LNCaP clone FGC (cell line): ENCODE data around the gene CBX1.
A peak's percentile ranks its signal among the peaks of the same experiment; 100 is the strongest.
"Not testable (repeated sequence)": the region's sequence is repeated elsewhere in the genome, so short reads cannot be mapped to it uniquely, and the experiment has no call there.

Experiments
- DNase-seq: peaks from one replicate; pipeline ENCODE4 v3.0.0-alpha.2; 2011; ENCODE audit warnings: low read depth
- H3K4me3 ChIP-seq: 2 replicates; pipeline ENCODE4 v1.5.1; 2011; ENCODE audit warnings: mild to moderate bottlenecking, low read depth, low read length, control low read depth
- CTCF ChIP-seq: IDR thresholded peaks from 2 replicates; pipeline ENCODE4 v1.5.1; 2012; ENCODE audit warnings: mild to moderate bottlenecking; ENCODE audit not compliant: control insufficient read depth, insufficient read depth; ENCODE audit errors: extremely low read depth

The CBX1 gene

GRCh38 chr17:48095611-48096010 lies 5.7 kb downstream of the CBX1 start:
- DNase-seq, result no peak
- H3K4me3 ChIP-seq, result no peak overlapping the region
- no peak for TF ChIP-seq CTCF

GRCh38 chr17:48093341-48094045 lies 7.8 kb downstream of the CBX1 start:
- no peak overlapping the region; the same call in 1 of the 2 replicates for H3K4me3 ChIP-seq
- no peak for TF ChIP-seq CTCF
- DNase-seq, result peak; percentile 75

- no peak overlapping the region for H3K4me3 ChIP-seq
- no peak for TF ChIP-seq CTCF
- no peak for DNase-seq
These were observed 16.3 kb downstream of the CBX1 start for GRCh38 chr17:48084932-48085331.

GRCh38 chr17:48081858-48082257 lies 19.4 kb downstream of the CBX1 start:
- DNase-seq, result no peak
- no peak for TF ChIP-seq CTCF
- H3K4me3 ChIP-seq, result no peak overlapping the region

GRCh38 chr17:48077152-48077551 lies 24.1 kb downstream of the CBX1 start:
- H3K4me3 ChIP-seq, DNase-seq: not testable (repeated sequence)

GRCh38 chr17:48074322-48075081 lies 26.8 kb downstream of the CBX1 start:
- peak; percentile 78 for TF ChIP-seq CTCF
- peak; percentile 53 for DNase-seq
- no peak overlapping the region for H3K4me3 ChIP-seq

GRCh38 chr17:48073566-48074094 lies 27.6 kb downstream of the CBX1 start:
- H3K4me3 ChIP-seq, DNase-seq: not testable (repeated sequence)

GRCh38 chr17:48072811-48073210 lies 28.5 kb downstream of the CBX1 start:
- not testable (repeated sequence) for H3K4me3 ChIP-seq, DNase-seq
